ENCODE data around the gene CMTM7.
A peak's percentile ranks its signal among the peaks of the same experiment; 100 is the strongest.

The CMTM7 gene

GRCh38 chr3:32391643-32392535, at the start of gene CMTM7:
Gene CMTM7, plus strand, starts transcription at chr3:32391853. Its CDS starts 54 bp downstream, at chr3:32391907.
- no peak for DNase-seq (ENCODE audit: low read depth in 2 of 2)

GRCh38 chr3:32347343-32348125, 44.1 kb upstream of the CMTM7 start:
- no peak for DNase-seq (ENCODE audit: low read depth in 2 of 2)

- no peak for DNase-seq (ENCODE audit: low read depth in 2 of 2)
Observed at GRCh38 chr3:32349184-32349583, 42.5 kb upstream of the CMTM7 start.

GRCh38 chr3:32352563-32352962, 39.1 kb upstream of the CMTM7 start:
- DNase-seq (ENCODE audit: low read depth in 2 of 2), result no peak

- DNase-seq (ENCODE audit: low read depth in 2 of 2), result no peak
Observed at GRCh38 chr3:32353351-32353750, 38.3 kb upstream of the CMTM7 start.

- no peak for DNase-seq (ENCODE audit: low read depth in 2 of 2)
Observed at GRCh38 chr3:32354362-32354778, 37.3 kb upstream of the CMTM7 start.

GRCh38 chr3:32355751-32356291, 35.8 kb upstream of the CMTM7 start:
- DNase-seq (ENCODE audit: low read depth in 2 of 2), result no peak

- DNase-seq (ENCODE audit: low read depth in 2 of 2), result no peak
Observed at GRCh38 chr3:32359766-32360492, 31.7 kb upstream of the CMTM7 start.

- DNase-seq (ENCODE audit: low read depth in 2 of 2), result no peak
Observed at GRCh38 chr3:32360493-32360827, 31.2 kb upstream of the CMTM7 start.

- DNase-seq (ENCODE audit: low read depth in 2 of 2), result no peak
Observed at GRCh38 chr3:32366638-32367397, 24.8 kb upstream of the CMTM7 start.

- DNase-seq (ENCODE audit: low read depth in 2 of 2), result no peak
Observed at GRCh38 chr3:32367442-32367841, 24.2 kb upstream of the CMTM7 start.

- DNase-seq (ENCODE audit: low read depth in 2 of 2), result no peak
Observed at GRCh38 chr3:32371461-32372212, 20.0 kb upstream of the CMTM7 start.

- DNase-seq (ENCODE audit: low read depth in 2 of 2), result no peak
Observed at GRCh38 chr3:32372213-32372490, 19.5 kb upstream of the CMTM7 start.

GRCh38 chr3:32373276-32373675, 18.4 kb upstream of the CMTM7 start:
- no peak for DNase-seq (ENCODE audit: low read depth in 2 of 2)

- no peak for DNase-seq (ENCODE audit: low read depth in 2 of 2)
Observed at GRCh38 chr3:32373844-32374243, 17.8 kb upstream of the CMTM7 start.

- peak in 1 of 2 experiments; percentile 39 for DNase-seq (ENCODE audit: low read depth in 2 of 2)
Observed at GRCh38 chr3:32374788-32375595, 16.7 kb upstream of the CMTM7 start.

- DNase-seq (ENCODE audit: low read depth in 2 of 2), result no peak
Observed at GRCh38 chr3:32375596-32375930, 16.1 kb upstream of the CMTM7 start.

- DNase-seq (ENCODE audit: low read depth in 2 of 2), result no peak
Observed at GRCh38 chr3:32376115-32376514, 15.5 kb upstream of the CMTM7 start.

- DNase-seq (ENCODE audit: low read depth in 2 of 2), result no peak
Observed at GRCh38 chr3:32379831-32380500, 11.7 kb upstream of the CMTM7 start.

Data from fibroblast of skin of left biceps (primary cell).